Measurements from ENCODE around the gene CACNA1C.

The CACNA1C gene

GRCh38 chr12:2051700-2052621 lies 826 bp upstream of the CACNA1C start:
- Histone ChIP-seq H3K4me1 (no peaks in the 10 kb centered on the region), H3K27me3 (peaks cover 79% of the 10 kb centered on the region), H3K9me3 (no peaks in the 10 kb centered on the region; the same call in 1 of the 2 replicates), H3K36me3 (no peaks in the 10 kb centered on the region), H3K4me3 (ENCODE audit: low read depth, low read length) (peak overlapping the region; percentile 20; the same call in 1 of the 2 replicates)
- TF ChIP-seq, protein P1, sequence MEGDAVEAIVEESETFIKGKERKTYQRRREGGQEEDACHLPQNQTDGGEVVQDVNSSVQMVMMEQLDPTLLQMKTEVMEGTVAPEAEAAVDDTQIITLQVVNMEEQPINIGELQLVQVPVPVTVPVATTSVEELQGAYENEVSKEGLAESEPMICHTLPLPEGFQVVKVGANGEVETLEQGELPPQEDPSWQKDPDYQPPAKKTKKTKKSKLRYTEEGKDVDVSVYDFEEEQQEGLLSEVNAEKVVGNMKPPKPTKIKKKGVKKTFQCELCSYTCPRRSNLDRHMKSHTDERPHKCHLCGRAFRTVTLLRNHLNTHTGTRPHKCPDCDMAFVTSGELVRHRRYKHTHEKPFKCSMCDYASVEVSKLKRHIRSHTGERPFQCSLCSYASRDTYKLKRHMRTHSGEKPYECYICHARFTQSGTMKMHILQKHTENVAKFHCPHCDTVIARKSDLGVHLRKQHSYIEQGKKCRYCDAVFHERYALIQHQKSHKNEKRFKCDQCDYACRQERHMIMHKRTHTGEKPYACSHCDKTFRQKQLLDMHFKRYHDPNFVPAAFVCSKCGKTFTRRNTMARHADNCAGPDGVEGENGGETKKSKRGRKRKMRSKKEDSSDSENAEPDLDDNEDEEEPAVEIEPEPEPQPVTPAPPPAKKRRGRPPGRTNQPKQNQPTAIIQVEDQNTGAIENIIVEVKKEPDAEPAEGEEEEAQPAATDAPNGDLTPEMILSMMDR (IDR thresholded peaks at IDR 0.05; ENCODE audit: low read depth, low read length): no peak
- no peak for DNase-seq

DNA sequence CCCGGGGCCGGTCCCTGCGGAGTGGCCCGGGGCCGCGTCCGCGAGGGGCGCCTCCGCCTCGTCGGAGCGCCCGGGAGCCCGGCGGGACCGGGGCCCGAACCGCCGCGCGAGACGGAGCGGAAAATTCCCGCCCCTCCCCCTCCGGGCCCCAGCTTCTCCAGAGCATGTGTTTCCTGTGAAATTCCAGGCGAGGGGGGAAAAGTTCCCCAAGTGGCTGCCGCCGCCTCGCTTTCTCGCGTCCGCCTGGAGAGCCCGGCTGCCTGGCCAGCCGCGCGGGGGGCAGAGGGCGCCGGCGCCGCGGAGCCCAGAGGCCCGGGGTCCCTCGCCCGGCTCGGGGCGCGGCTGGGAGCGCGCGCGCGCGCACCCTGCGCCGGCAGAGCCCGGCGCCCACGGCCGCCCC lies 904 bp downstream of the CACNA1C start:
- H3K9me3 ChIP-seq: no peaks in the 10 kb centered on the region; the same call in 1 of the 2 replicates
- TF ChIP-seq, protein P1 (IDR thresholded peaks at IDR 0.05; ENCODE audit: low read depth, low read length): no peak
- no peaks in the 10 kb centered on the region for H3K4me1 ChIP-seq
- no peaks in the 10 kb centered on the region for H3K36me3 ChIP-seq
- peaks cover 84% of the 10 kb centered on the region for H3K27me3 ChIP-seq
- DNase-seq: no peak
- H3K4me3 ChIP-seq (ENCODE audit: low read depth, low read length): peak overlapping the region; percentile 41

GRCh38 chr12:2054091-2055018 lies 1.6 kb downstream of the CACNA1C start:
- H3K36me3 ChIP-seq: no peaks in the 10 kb centered on the region
- no peak overlapping the region for H3K4me3 ChIP-seq (ENCODE audit: low read depth, low read length)
- no peaks in the 10 kb centered on the region; the same call in 1 of the 2 replicates for H3K9me3 ChIP-seq
- TF ChIP-seq, protein P1 (IDR thresholded peaks at IDR 0.05; ENCODE audit: low read depth, low read length): no peak
- H3K27me3 ChIP-seq: peaks cover 90% of the 10 kb centered on the region
- no peaks in the 10 kb centered on the region for H3K4me1 ChIP-seq
- DNase-seq: no peak

DNA sequence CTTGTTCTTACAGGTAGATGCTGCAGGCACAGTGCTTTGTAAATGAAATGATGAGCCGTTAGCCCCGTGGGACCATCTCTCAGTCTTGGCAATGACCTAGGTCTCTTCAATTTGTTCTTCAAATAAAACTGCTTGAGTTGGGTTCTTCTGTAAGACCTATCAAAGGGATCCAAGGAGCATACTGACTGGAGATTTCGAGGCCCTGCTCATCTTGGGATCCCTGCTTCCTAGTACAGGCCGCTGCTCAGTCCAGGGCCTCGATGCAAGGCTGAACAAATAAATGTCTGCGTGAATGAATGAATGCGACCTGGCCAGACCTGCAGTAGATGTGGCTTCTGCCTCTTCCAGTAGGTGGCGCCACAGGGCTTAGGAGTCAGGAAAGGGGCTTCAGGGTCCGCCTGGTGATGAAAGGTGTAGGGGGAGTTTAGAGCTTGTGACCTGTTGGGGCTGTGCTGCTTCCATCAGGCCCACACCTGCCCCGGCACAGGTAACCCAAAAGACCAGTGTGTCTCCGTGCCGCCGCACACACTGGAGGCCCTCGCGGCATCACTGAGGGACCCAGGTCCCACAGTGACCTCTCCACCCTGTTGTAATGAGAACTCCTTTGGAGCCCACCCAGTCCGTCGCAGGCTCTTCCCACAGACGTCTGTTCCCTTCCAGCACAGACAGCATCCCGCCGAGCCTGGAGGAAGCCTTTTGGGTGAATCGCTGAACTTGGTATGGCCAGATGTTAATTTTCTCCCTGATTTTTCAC lies 4.4 kb downstream of the CACNA1C start:
- Histone ChIP-seq H3K9me3 (no peaks in the 10 kb centered on the region), H3K36me3 (no peaks in the 10 kb centered on the region), H3K4me3 (ENCODE audit: low read depth, low read length) (no peak overlapping the region), H3K27me3 (peaks cover 89% of the 10 kb centered on the region), H3K4me1 (no peaks in the 10 kb centered on the region)
- TF ChIP-seq, protein P1 (IDR thresholded peaks at IDR 0.05; ENCODE audit: low read depth, low read length): peak; percentile 87
- DNase-seq: peak; percentile 82

DNA sequence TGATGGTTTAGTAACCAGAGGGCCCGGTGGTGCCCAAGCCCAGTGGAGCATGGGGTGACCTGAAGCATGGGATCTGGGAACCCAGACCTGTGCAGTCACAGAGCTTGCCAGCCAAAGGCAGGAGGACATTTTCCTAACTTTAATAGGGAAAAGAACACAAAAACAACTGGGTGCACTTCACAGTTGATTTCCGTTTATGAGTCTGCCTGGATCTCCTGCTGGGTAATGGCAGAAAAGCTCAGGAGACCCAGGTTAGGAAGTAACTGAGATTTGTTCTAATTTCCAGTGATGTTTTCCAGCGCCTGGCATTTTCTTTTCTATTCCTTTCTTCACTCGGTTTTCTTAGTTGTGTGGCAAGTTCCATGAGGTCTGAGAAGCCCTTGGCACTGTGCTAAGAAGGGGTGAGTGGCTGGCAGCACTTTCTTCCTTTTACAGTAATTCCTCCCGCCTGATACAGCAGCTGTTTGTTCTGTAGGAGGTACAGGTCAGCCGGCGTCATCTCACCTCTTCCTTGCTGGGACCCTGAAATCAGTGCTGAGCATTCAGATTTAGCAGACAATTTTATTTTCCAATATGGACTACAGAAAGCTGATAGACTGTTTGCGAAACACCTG lies 5.1 kb downstream of the CACNA1C start:
- Histone ChIP-seq H3K36me3 (no peaks in the 10 kb centered on the region), H3K27me3 (peaks cover 89% of the 10 kb centered on the region)
- TF ChIP-seq, protein P1 (IDR thresholded peaks at IDR 0.05; ENCODE audit: low read depth, low read length): no peak

More for the DNA sequence above, 5.1 kb downstream of the CACNA1C start:
- Histone ChIP-seq H3K4me1 (no peaks in the 10 kb centered on the region), H3K4me3 (ENCODE audit: low read depth, low read length) (no peak overlapping the region), H3K9me3 (no peaks in the 10 kb centered on the region)
- no peak for DNase-seq
